HG03439 (cell line): ENCODE measurements around the gene C18orf63.
"Not testable (repeated sequence)": the region's sequence is repeated elsewhere in the genome, so short reads cannot be mapped to it uniquely, and the experiment has no call there.

Experiments
- ATAC-seq: cut with Tn5 transposase; IDR thresholded peaks from one replicate; pipeline ENCODE4 v1.9.1; 2021; ENCODE audit warnings: mild to moderate bottlenecking, moderate library complexity; ENCODE audit not compliant: unreplicated experiment

C18orf63 gene

GRCh38 chr18:74315464-74316256, at the start of gene C18orf63:
TSS of gene C18orf63 (plus strand) at chr18:74315839. CDS start at chr18:74317866, 2,027 bp downstream.
- no peak for ATAC-seq

- ATAC-seq = no peak
Measured at GRCh38 chr18:74266161-74266560, 49.5 kb upstream of the C18orf63 start.

- no peak for ATAC-seq
Measured at GRCh38 chr18:74268175-74268574, 47.5 kb upstream of the C18orf63 start.

GRCh38 chr18:74268933-74269620, 46.6 kb upstream of the C18orf63 start:
- no peak for ATAC-seq

GRCh38 chr18:74271635-74272034, 44.0 kb upstream of the C18orf63 start:
- no peak for ATAC-seq

- no peak for ATAC-seq
Measured at GRCh38 chr18:74273394-74273793, 42.2 kb upstream of the C18orf63 start.

- no peak for ATAC-seq
Measured at GRCh38 chr18:74274700-74275099, 40.9 kb upstream of the C18orf63 start.

GRCh38 chr18:74275736-74276135, 39.9 kb upstream of the C18orf63 start:
- no peak for ATAC-seq

GRCh38 chr18:74276609-74277008, 39.0 kb upstream of the C18orf63 start:
- no peak for ATAC-seq

- ATAC-seq = no peak
Measured at GRCh38 chr18:74277296-74277695, 38.3 kb upstream of the C18orf63 start.

- ATAC-seq = no peak
Measured at GRCh38 chr18:74278058-74278457, 37.6 kb upstream of the C18orf63 start.

- no peak for ATAC-seq
Measured at GRCh38 chr18:74278983-74279382, 36.7 kb upstream of the C18orf63 start.

- no peak for ATAC-seq
Measured at GRCh38 chr18:74281011-74281979, 34.3 kb upstream of the C18orf63 start.

GRCh38 chr18:74281980-74282754, 33.5 kb upstream of the C18orf63 start:
- no peak for ATAC-seq

- no peak for ATAC-seq
Measured at GRCh38 chr18:74282755-74283554, 32.7 kb upstream of the C18orf63 start.

- ATAC-seq = no peak
Measured at GRCh38 chr18:74283646-74284045, 32.0 kb upstream of the C18orf63 start.

GRCh38 chr18:74284191-74284979, 31.3 kb upstream of the C18orf63 start:
- no peak for ATAC-seq

GRCh38 chr18:74284980-74285355, 30.7 kb upstream of the C18orf63 start:
- no peak for ATAC-seq

- not testable (repeated sequence) for ATAC-seq
Measured at GRCh38 chr18:74285583-74285982, 30.1 kb upstream of the C18orf63 start.
